ENCODE results near the gene CYTH4. TPM values are rescaled to one million over a fixed set of nuclear protein-coding genes. Genes with fewer than 3 reads are reported as not detected.
A peak's percentile ranks its signal among the peaks of the same experiment; 100 is the strongest.

The CYTH4 gene
- polyA plus RNA-seq, 1 donor (not counting 4 experiments of a cell fraction or from before 2014, with no cell fraction given): 0.05 TPM

- H2AFZ ChIP-seq (ENCODE audit: control insufficient read depth, low read length): no peak overlapping the region
- H3K4me1 ChIP-seq (ENCODE audit: control insufficient read depth, extremely low read depth, insufficient read depth, low read length): peaks cover 22% of the 10 kb centered on the region
- FAIRE-seq: no peak
These were observed 36.2 kb downstream of the CYTH4 start for GRCh38 chr22:37318364-37319109.

DNA sequence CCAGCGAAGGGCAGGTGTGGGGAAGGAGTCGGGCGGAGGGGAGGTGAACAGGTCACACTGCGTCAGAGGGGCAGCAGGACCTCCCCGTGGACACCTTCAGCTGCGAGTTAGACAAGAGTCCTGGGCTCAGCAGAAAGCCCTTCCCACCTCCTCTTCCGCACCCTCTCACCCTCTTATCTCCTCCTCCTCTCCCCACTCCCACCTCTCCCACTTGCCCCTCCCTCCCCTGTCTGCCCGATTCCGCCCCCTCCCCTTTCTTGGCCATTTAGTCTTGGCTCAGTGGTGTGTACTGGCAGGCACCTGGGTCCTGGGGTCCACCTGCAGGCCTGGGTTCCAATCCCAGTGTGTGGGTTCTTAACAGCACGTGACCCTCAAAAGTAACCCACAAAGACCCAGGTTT is 37.2 kb downstream of the CYTH4 start:
- no peaks in the 10 kb centered on the region for H4K20me1 ChIP-seq (ENCODE audit: control insufficient read depth, extremely low read depth, insufficient read depth, low read length)
- peaks cover 26% of the 10 kb centered on the region for H3K4me1 ChIP-seq (ENCODE audit: control insufficient read depth, extremely low read depth, insufficient read depth, low read length)
- H3K9ac ChIP-seq (ENCODE audit: control insufficient read depth, extremely low read depth, insufficient read depth, low read length): no peak overlapping the region
- H3K27me3 ChIP-seq (ENCODE audit: control insufficient read depth, extremely low read depth, insufficient read depth, low read length): no peaks in the 10 kb centered on the region
- no peak for TF ChIP-seq EZH2 (IDR thresholded peaks at IDR 0.05; ENCODE audit: low read length)
- TF ChIP-seq, protein P1, sequence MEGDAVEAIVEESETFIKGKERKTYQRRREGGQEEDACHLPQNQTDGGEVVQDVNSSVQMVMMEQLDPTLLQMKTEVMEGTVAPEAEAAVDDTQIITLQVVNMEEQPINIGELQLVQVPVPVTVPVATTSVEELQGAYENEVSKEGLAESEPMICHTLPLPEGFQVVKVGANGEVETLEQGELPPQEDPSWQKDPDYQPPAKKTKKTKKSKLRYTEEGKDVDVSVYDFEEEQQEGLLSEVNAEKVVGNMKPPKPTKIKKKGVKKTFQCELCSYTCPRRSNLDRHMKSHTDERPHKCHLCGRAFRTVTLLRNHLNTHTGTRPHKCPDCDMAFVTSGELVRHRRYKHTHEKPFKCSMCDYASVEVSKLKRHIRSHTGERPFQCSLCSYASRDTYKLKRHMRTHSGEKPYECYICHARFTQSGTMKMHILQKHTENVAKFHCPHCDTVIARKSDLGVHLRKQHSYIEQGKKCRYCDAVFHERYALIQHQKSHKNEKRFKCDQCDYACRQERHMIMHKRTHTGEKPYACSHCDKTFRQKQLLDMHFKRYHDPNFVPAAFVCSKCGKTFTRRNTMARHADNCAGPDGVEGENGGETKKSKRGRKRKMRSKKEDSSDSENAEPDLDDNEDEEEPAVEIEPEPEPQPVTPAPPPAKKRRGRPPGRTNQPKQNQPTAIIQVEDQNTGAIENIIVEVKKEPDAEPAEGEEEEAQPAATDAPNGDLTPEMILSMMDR (optimal IDR thresholded peaks at IDR 0.05 in 1 of 3, IDR thresholded peaks at IDR 0.05 in 1 of 3, conservative IDR thresholded peaks at IDR 0.05 in 1 of 3; ENCODE audit: extremely low read depth in 1 of 3, insufficient read depth in 2 of 3, low read length in 3 of 3): no peak
- FAIRE-seq (no peak), DNase-seq (ENCODE audit: low read depth, low spot score) (no peak)
- H3K9me3 ChIP-seq (ENCODE audit: control insufficient read depth, low read depth, low read length): no peaks in the 10 kb centered on the region
- no peaks in the 10 kb centered on the region for H3K9me1 ChIP-seq (ENCODE audit: control insufficient read depth, extremely low read depth, insufficient read depth, low read length)
- H3K36me3 ChIP-seq (ENCODE audit: control insufficient read depth in 2 of 2, extremely low read depth in 1 of 2, insufficient read depth in 2 of 2, low read length in 2 of 2): no peaks in the 10 kb centered on the region
- no peak overlapping the region for H3K4me2 ChIP-seq (ENCODE audit: control insufficient read depth, extremely low read depth, insufficient read depth, low read depth, low read length)
- H3K4me3 ChIP-seq (ENCODE audit: control insufficient read depth in 2 of 3, extremely low read depth in 1 of 3, insufficient read depth in 2 of 3, low read depth in 1 of 3, low read length in 3 of 3): no peak overlapping the region
- H2AFZ ChIP-seq (ENCODE audit: control insufficient read depth, low read length): no peak overlapping the region
- dilution Hi-C loops (cut with MboI; ENCODE audit: extremely low pct_ligation_motif_present, low sequenced_read_pairs): no loop called here
- H3K27ac ChIP-seq (ENCODE audit: control insufficient read depth, insufficient read depth, low read length): no peak overlapping the region
- H3K79me2 ChIP-seq (ENCODE audit: control insufficient read depth, insufficient read depth, low read length): no peaks in the 10 kb centered on the region

More at GRCh38 chr22:37318364-37319109, 36.2 kb downstream of the CYTH4 start:
- Histone ChIP-seq H3K27me3 (ENCODE audit: control insufficient read depth, extremely low read depth, insufficient read depth, low read length) (no peaks in the 10 kb centered on the region), H3K9me3 (ENCODE audit: control insufficient read depth, low read depth, low read length) (no peaks in the 10 kb centered on the region), H3K79me2 (ENCODE audit: control insufficient read depth, insufficient read depth, low read length) (no peaks in the 10 kb centered on the region), H3K9ac (ENCODE audit: control insufficient read depth, extremely low read depth, insufficient read depth, low read length) (no peak overlapping the region), H4K20me1 (ENCODE audit: control insufficient read depth, extremely low read depth, insufficient read depth, low read length) (no peaks in the 10 kb centered on the region), H3K4me3 (ENCODE audit: control insufficient read depth in 2 of 3, extremely low read depth in 1 of 3, insufficient read depth in 2 of 3, low read depth in 1 of 3, low read length in 3 of 3) (no peak overlapping the region), H3K4me2 (ENCODE audit: control insufficient read depth, extremely low read depth, insufficient read depth, low read depth, low read length) (no peak overlapping the region), H3K27ac (ENCODE audit: control insufficient read depth, insufficient read depth, low read length) (no peak overlapping the region), H3K9me1 (ENCODE audit: control insufficient read depth, extremely low read depth, insufficient read depth, low read length) (no peaks in the 10 kb centered on the region), H3K36me3 (ENCODE audit: control insufficient read depth in 2 of 2, extremely low read depth in 1 of 2, insufficient read depth in 2 of 2, low read length in 2 of 2) (no peaks in the 10 kb centered on the region)
- dilution Hi-C loops (cut with MboI; ENCODE audit: extremely low pct_ligation_motif_present, low sequenced_read_pairs): no loop called here
- DNase-seq (ENCODE audit: low read depth, low spot score): no peak
- TF ChIP-seq, protein P1 (optimal IDR thresholded peaks at IDR 0.05 in 1 of 3, IDR thresholded peaks at IDR 0.05 in 1 of 3, conservative IDR thresholded peaks at IDR 0.05 in 1 of 3; ENCODE audit: extremely low read depth in 1 of 3, insufficient read depth in 2 of 3, low read length in 3 of 3): peak in 2 of 3 experiments; percentile 9 to 48
- TF ChIP-seq EZH2 (IDR thresholded peaks at IDR 0.05; ENCODE audit: low read length): no peak
